SK-N-MC (cell line): ENCODE results near the gene PLS1.

ENCODE experiments used
- EZH2 ChIP-seq: fragments of 200-600 bp; sonication (generic); IDR thresholded peaks from one replicate; pipeline ENCODE4 v1.6.1; 2017; ENCODE audit warnings: antibody characterized with exemption
- FOXP2 ChIP-seq: optimal IDR thresholded peaks from 2 replicates; pipeline ENCODE3; 2011; ENCODE audit warnings: mild to moderate bottlenecking, moderate library complexity; ENCODE audit not compliant: insufficient read depth; ENCODE audit errors: extremely low read length, control extremely low read depth

DNA sequence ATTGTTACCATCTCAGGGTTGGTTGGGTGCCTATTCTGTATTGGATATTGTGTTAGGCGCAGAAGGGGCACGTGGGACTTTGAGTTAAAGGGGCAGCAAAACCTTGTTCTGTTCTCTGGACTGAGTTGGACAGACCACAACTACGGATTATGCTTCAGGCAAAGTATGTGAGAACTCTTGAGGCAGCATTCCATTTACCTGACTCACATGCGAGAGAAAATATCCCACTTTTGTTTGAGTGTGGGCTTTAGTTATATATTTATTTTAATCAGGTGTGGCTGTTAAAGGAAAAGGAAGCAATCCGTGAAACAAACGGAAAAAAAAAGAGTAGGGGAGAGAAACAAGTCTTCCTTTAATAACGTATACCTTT, 627 bp upstream of the PLS1 start:
- TF ChIP-seq EZH2 (no peak), FOXP2 (no peak)
